Anterior cingulate cortex (tissue), 58 donors: ENCODE results near the gene INO80.
"Not testable (repeated sequence)": the region's sequence is repeated elsewhere in the genome, so short reads cannot be mapped to it uniquely, and the experiment has no call there.

ENCODE experiments used
- DNase-seq, 58 donors: peaks; one replicate each; lab custom pipeline; 2025; lab: John Stamatoyannopoulos, UW

Gene INO80

GRCh38 chr15:40968290-40969085 lies 147.6 kb downstream of the INO80 start:
- DNase-seq = no peak

DNA sequence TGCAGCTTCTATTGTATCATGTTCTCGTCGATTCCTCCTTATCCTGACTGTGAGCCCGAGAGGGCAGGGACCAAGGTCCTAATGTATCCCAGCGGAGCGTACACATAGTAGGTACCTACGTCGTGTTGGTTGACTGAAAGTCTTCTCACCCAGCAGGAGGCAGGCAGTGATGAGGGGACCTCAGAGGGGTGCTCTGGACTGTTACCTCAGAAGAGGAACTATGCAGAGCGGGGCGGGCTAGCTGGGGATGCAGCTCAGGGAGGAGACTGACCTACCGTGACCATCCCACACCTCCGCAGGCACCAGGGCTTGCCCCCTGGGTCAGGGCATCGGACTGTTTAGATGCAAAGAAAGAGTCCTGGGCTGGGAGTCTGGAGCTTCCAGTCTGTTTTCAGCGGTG lies 151.4 kb downstream of the INO80 start:
- no peak for DNase-seq

DNA sequence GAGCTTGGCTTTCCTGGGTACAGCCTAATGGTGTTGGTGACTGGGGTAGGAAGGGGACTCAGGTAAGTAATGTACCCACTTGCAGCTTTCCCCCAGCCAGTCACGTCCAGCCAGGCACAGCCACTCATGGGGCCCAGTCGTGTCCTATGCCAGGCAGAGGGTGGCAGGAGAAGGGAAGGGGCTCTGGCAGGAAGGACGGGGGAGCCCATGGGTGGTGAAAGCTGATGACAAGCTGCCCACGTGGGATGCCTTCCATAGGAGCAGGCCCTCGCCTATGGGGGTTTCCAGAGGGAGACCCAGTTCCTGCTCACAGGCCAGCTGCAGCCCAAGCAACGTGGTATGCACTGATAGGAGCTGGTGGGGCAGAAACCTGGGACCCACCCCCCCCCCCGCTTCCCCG lies 152.1 kb downstream of the INO80 start:
- no peak for DNase-seq

DNA sequence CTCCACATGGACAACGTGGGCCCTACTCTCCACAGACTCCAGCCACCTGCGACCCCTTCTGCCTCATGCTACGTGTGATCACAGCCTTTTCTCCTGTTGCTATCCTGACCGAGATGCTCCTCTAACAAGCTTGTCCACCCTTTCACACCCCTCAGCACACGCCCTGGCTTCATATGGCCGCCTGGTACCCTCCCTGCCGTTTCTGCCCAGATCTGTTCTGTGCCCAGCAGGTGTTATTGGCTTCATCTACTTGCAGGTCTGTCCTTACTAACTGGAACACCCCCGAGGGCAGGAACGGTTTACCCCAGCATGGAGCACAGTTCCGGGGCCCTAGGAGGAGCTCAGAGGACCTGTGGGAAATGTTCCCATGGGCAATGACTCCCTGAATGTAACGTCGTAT lies 152.9 kb downstream of the INO80 start:
- no peak for DNase-seq

GRCh38 chr15:40962317-40962716 lies 153.8 kb downstream of the INO80 start:
- DNase-seq = not testable (repeated sequence)

DNA sequence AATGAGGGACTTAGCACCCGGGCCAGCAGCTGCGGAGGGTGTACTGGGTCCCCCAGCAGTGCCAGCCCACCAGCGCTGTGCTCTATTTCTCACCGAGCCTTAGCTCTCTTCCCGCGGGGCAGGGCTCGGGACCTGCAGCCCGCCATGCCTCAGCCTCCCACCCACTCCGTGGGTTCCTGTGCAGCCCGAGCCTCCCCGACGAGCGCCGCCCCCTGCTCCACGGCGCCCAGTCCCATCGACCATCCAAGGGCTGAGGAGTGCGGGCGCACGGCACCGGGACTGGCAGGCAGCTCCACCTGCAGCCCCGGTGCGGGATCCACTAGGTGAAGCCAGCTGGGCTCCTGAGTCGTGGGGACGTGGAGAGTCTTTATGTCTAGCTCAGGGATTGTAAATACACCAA lies 154.3 kb downstream of the INO80 start:
- not testable (repeated sequence) for DNase-seq

DNA sequence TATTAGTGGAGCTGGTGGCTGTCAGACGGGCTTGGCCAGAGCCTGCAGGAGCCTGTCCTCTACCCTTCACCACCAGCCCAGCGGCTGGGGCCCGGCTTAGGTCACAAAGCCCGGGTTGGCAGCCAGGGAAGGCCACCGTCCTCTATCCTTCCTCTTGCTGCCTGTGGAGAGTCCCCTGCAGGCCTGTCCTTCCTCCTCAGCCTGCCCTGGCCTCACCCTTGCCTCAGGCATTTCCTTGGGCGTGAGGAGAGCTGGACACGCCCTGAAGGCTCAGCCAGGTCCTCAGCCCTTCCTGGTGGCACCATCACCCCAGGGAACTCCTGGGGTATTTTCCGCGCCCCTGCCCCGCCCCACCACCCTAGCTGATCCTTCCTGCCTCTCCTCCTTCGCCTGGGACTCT lies 155.2 kb downstream of the INO80 start:
- no peak for DNase-seq

DNA sequence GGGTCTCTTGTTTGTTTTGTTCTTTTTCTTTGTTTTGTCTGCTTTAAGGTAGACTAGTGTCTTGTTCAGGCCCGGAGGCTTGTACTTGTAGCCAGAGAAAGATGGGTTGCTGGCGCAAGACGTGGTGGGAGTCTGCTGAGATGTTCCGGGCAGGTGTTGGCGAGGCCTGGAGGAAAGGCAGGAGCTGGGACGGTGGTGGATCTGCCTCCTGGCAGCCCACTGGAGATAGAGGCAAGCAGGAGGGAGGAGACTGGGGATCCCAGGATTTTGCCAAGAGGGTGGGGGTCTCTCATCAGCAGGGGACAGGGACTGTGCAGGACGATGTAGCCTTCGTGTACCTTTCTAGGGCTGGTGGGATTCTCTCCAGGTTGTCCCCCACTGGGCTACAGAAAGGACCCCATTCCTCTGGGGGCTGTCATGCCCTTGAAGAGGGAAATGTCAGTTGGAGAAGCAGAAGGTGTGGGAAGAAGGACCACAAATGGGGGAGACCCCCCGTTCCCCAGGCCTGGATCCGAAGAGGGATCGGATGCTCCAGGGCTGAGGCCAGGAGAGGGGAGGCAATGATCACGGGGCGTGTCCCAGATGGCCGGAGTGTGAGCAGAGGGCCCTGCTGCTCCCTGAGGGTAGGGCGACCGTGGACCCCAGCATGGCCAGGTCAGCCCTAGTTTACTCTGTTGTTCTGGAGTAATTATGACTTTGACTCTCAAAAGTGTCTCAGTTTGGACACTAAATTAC lies 155.8 kb downstream of the INO80 start:
- no peak for DNase-seq

- DNase-seq = no peak
Measured at GRCh38 chr15:40959331-40960141, 156.5 kb downstream of the INO80 start.

DNA sequence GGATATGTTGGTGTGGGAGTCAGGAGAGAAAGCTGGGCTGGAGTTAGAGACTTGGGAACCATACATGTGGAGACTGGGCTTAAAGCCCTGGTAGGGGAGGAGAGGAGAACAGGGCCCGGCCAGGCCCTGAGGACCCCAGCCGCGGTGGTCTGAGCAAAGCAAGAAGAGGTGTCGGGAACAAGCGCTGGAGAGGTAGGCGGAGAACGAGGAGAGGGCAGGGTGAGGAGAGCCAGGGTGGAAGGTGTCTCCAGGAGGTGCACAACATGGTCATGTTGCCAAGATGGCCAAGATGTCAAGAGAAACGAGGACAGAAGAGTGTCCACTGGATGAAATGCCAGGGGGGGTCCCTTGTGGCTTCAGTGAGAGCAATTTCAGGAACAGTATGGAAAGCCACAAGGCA lies 157.4 kb downstream of the INO80 start:
- DNase-seq = no peak

GRCh38 chr15:40958146-40958545 lies 157.9 kb downstream of the INO80 start:
- no peak for DNase-seq

DNA sequence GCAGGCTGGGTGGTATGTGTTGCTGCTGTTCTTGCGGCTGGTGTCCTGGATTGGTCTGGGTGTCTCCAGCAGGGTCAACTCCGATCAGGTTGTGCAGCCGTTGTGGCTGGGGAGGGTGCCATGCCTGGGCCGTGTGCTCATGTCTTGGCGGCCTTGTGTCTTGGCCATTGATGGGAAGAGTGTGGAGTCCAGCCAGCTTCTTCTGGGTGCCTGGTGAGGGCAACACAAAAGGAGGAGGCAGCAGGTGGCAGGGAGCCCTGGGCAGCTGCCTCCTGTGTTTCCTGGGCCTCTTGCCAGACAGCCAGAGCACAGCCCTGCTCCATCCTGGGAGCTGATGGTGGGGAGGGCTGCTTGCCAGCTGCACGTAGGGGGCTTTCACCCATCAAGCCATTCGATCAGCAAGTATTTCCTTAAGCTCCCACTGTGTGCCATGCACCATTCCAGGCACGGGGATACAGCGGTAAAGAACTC lies 158.5 kb downstream of the INO80 start:
- DNase-seq = peak in 32 of 58 donors; percentile 7 to 51 (median 30)

DNA sequence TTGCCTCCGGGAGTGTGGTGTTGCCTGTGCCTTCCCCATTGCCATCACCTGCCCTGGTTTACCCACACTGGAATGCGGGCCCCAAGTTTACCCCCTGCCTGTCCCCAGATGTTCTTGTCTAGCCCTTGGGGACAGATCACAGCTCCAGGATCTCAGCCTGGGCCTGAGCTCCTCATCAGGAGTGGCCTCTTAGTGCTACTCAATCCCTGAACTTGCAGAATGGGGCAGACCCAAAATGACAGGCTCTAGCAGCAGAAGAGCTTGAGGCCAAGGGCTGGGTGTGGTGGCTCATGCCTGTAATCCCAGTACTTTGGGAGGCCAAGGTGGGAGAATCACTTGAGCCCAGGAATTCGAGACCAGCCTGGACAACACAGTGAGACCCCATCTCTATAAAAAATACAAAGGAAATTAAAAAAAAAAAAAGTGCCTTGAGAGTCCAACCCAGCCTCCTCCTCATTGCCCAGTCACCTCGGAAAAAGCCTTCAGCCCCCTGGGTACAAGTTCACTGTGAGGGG lies 159.0 kb downstream of the INO80 start:
- no peak for DNase-seq

- DNase-seq = no peak
Measured at GRCh38 chr15:40956541-40956982, 159.5 kb downstream of the INO80 start.

DNA sequence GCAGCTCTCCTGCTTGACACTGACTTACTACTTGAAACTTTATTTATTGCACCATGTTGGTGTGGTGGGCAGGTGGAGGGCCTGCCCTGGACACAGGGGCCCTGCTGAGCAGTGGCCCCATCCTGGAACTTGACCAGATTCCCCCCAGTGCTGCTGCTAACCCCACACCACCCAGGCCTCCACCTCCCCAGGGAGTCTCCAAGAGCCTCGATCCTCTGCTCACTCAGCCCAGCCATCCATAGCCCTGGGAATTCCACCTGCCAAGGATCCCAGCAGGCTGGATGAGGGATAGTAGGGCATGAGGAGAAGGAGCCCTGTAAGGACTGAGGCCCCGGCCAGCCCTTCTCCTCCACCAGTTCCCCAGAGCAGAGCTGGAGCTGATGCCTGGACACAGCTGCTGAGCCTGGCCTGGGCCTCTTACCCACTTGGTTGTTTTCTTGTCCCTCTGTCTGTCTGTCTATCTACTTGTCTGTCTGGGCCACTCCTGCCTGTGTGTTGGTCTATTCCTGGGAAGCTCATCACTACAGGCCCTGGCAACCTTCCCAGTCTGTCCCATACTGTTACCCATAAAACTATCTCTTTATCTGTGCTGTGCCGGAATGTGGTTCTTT lies 160.0 kb downstream of the INO80 start:
- no peak for DNase-seq

GRCh38 chr15:40955141-40955903 lies 160.8 kb downstream of the INO80 start:
- DNase-seq = no peak

GRCh38 chr15:40954158-40954848 lies 161.8 kb downstream of the INO80 start:
- DNase-seq = not testable (repeated sequence)

DNA sequence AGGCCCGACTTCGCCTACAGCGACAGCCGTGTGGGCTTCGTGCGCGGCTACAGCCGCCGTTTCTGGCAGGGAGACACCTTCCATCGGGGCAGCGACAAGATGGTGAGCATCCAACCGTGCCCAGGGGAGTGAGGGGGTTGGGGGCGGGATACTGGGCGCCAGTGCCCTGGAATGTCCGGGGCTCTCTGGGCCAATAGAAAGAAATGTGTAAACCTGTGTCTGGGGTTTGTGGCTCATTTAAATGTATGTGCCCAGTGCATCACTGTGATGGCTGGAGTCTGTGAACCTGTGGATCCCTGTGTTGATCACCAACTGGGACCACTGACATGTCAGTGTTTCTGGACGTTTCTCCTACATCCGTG lies 162.4 kb downstream of the INO80 start:
- no peak for DNase-seq
